RKO (cell line): Measurements from ENCODE around the gene SCD5.

Source experiments
- DNase-seq: peaks from one replicate; pipeline ENCODE4 v3.0.0-alpha.2; 2016; ENCODE audit warnings: low spot score

SCD5 gene

DNA sequence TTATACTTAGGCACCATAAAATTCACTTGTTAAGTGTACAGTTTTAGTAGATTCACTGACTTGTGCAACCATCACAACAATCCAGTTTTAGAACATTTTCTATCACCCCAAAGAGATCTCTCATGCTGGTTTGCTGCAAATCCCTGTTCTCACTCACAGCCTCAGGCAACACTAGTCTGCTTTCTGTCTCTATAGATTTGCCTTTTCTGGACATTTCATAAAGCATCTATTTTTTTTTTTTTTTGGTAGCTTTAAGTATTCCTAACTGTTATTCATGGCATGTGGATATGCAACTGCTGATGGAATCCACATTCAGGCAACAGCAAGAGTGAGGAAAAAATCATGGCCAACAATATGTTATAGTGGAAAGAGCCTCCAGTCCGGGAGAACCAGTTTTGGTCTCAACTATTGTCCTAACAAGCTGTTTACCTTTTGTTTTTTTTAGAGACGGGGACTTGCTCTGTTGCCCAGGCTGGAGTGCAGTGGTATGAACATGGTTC, 209.8 kb downstream of the SCD5 start:
- no peak for DNase-seq

GRCh38 chr4:82587826-82588540, 210.6 kb downstream of the SCD5 start:
- no peak for DNase-seq

- no peak for DNase-seq
Observed at GRCh38 chr4:82585690-82586435, 212.7 kb downstream of the SCD5 start.

DNA sequence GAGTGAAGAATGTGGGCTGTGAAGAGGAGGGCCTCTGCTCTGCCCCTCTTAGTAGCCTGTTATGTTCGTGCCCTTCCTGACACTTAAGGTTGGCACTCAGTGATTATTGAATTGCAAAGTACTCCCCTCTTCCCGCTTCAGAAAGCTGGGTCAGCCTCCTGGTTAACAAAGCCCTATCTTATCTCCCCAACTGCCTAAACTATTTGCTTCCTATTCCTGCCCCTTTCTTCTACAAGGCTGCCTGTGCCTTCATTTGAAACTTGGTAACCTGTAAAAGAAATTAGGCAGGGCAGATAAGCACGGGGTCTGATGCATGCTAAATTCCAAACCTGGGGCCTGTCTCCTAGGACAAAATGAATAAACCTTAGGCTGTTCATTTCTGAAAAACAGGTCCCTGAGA, 213.7 kb downstream of the SCD5 start:
- no peak for DNase-seq

DNA sequence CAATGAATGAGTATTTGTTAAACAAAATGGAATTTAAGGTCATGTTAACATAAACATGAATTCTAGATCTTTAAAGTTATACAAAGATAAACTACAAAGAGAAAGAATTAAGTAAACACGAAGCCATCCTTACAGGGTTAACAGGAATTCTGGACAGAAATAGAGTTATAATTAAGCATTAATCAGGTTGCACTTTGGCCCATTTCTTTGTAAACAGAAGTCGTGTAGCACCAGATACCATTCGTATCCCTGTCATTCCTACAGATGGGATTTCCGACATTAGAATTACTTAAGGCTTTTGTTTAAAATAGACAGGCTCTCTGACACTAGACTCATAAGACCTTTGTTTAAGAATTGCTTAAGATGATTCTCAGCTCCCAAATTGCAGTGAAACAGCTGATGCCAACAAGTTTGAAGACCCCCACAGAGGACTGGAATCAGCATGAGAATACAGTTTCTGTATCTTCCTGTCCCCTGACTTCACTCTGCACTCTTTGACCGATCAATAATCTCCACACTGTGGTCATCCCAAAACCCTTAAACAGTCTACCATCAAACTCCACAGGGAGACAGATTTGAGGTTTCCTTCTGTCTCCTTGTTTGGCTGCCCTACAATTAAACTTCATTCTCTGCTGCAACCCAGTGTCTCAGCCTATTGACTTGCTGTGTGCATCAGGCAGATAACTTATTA, 214.6 kb downstream of the SCD5 start:
- no peak for DNase-seq

- no peak for DNase-seq
Observed at GRCh38 chr4:82579932-82580331, 218.7 kb downstream of the SCD5 start.
